GM19099 (cell line): ENCODE measurements around the gene NMT1.

Experiments used
- POLR2A ChIP-seq: IDR thresholded peaks from 3 replicates; pipeline ENCODE4 v1.6.1; 2011; ENCODE audit warnings: low read depth; ENCODE audit not compliant: insufficient read length; ENCODE audit errors: extremely low read depth

NMT1 gene

DNA sequence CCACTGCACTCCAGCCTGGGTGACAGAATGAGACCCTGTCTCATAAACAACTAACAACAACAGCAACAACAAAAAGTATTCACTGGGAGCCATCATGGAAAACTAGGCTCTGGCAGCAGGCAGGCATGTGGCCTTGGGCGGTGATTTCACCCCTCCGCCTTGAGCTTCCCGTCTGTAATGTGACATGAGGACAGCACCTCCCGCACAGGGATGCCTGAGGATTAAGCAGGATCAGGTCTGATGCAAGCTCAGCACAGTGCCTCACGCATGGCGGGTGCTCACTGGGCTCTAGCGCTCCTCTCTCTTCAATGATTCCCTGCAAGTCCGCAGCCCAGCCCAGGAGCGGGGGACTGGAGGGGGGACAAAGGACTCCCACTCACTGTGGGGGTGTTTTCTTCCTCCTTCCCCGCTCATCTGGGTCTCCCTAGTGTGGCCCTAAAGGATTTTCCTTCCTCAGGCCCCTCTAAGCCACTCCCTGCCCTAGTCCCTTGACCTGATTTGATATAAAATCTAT, 68.4 kb downstream of the NMT1 start:
- TF ChIP-seq POLR2A = no peak

GRCh38 chr17:45129940-45130680, 69.0 kb downstream of the NMT1 start:
- TF ChIP-seq POLR2A = no peak

GRCh38 chr17:45130681-45131615, 69.8 kb downstream of the NMT1 start:
- TF ChIP-seq POLR2A = no peak

- no peak for TF ChIP-seq POLR2A
Observed at GRCh38 chr17:45131616-45132319, 70.7 kb downstream of the NMT1 start.

DNA sequence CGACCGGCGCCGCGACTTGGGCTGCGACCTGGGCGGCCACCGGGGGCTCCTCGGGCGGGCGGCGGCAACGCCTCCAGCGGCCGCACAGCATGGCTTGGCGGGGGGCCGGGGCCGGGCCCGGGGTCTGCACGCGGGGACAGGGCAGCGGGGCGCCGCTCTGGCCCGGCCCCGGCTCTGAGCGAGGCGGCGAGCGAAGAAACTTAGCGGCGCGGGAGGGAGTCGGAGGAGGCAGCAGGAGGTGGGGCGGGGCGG, 71.1 kb downstream of the NMT1 start, which contains the start of gene PLCD3:
Gene PLCD3, minus strand, starts transcription at position 196 of the 252 bp plus-strand sequence. Its CDS starts 105 bp downstream, at position 91.
- TF ChIP-seq POLR2A = no peak

- peak; percentile 32 for TF ChIP-seq POLR2A
Observed at GRCh38 chr17:45132572-45133463, 71.7 kb downstream of the NMT1 start.

DNA sequence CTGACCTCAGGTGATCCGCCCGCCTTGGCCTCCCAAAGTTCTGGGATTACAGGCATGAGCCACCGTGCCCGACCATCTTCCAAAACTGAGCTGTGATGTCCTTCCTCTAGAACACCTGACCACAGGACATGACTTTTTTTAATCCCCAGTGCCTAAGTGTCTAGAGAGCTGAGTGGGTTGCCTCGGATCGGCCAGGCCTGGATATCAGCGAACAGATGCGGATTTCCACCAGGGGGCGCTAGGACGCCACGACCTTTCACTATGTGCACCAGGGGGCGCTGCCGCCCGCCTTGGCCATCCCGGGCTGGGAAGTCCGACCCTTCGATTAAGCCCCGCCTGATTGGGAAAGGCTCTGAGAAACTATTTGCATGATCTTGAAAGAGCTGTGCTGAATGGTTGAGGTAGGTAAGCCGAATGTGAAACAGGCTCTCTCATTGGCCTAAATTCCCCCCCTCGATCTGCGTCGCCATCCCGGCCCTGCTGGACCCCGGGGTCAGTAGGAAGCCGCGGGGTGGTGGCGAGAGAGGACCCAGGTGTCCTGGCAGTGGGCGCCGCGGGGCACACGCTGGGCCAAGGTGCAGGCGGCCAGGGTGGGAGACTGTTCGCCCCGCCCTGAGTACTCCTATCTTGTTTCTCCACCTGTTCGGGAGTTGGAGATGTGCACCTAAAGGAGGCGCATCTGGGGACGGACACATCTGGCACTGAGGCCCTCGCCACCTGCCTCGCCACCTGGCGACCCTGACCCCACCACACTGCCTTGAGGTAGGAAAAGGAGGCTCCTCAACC, 74.3 kb downstream of the NMT1 start, which contains the start of gene ACBD4:
Gene ACBD4, plus strand, starts transcription at position 496 of the 786 bp plus-strand sequence. CDS start 458 bp downstream, outside the sequence.
- TF ChIP-seq POLR2A = peak; percentile 82

DNA sequence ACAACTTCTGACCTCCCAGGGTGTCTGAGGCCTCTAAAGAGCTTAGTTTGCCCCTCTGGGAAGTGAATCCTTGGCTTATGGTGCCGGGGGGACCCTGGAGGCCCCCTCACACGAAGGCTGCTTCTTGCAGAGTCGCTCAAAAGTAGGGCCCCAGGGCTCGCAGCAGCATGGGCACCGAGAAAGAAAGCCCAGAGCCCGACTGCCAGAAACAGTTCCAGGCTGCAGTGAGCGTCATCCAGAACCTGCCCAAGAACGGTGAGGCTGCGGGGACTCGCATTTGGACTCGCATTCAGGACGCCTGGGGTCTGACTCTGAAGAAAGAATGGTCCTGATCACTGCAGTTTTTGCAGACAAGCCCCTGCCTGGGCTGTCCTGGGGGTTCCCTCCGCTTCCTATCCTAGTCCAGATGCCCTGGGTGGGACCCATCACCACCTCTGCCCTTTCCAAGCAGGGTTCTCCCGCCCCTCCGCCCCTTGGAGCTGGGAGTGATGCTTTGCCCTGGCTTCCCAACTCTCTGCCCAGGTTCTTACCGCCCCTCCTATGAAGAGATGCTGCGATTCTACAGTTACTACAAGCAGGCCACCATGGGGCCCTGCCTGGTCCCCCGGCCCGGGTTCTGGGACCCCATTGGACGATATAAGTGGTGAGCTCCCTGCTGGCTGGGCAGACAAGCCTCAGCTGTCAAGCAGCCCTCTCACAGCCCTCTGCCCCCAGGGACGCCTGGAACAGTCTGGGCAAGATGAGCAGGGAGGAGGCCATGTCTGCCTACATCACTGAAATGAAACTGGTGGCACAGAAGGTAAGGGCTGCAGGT, 75.1 kb downstream of the NMT1 start:
- TF ChIP-seq POLR2A = no peak

GRCh38 chr17:45136846-45137560, 75.9 kb downstream of the NMT1 start:
- TF ChIP-seq POLR2A = no peak

- TF ChIP-seq POLR2A = no peak
Observed at GRCh38 chr17:45137561-45138305, 76.6 kb downstream of the NMT1 start.

GRCh38 chr17:45138911-45139532, 77.9 kb downstream of the NMT1 start:
- no peak for TF ChIP-seq POLR2A
